ENCODE data around the gene UBR1. TPM values are rescaled to one million over a fixed set of nuclear protein-coding genes. Genes with fewer than 3 reads are reported as not detected.

UBR1 gene
- polyA plus RNA-seq, 12 donors, result 14.5 to 35.5 (median 23.6) TPM; not detected in 1

- DNase-seq, result no peak
These were observed 5.5 kb upstream of the UBR1 start for GRCh38 chr15:43111354-43111753.

GRCh38 chr15:43107751-43108150 is 1.9 kb upstream of the UBR1 start:
- no peak for DNase-seq

GRCh38 chr15:43106486-43106829 is 620 bp upstream of the UBR1 start:
- no peak for DNase-seq

GRCh38 chr15:43105077-43105736 is 631 bp downstream of the UBR1 start:
- no peak for DNase-seq

- DNase-seq, result no peak
These were observed 1.4 kb downstream of the UBR1 start for GRCh38 chr15:43104426-43104825.

- no peak for DNase-seq
These were observed 1.9 kb downstream of the UBR1 start for GRCh38 chr15:43103907-43104306.

- DNase-seq, result no peak
These were observed 3.7 kb downstream of the UBR1 start for GRCh38 chr15:43102187-43102586.

- no peak for DNase-seq
These were observed 4.9 kb downstream of the UBR1 start for GRCh38 chr15:43100971-43101370.

GRCh38 chr15:43099105-43099845 is 6.6 kb downstream of the UBR1 start:
- no peak for DNase-seq

GRCh38 chr15:43096411-43096810 is 9.4 kb downstream of the UBR1 start:
- no peak for DNase-seq

GRCh38 chr15:43095708-43096347 is 10.0 kb downstream of the UBR1 start:
- DNase-seq, result no peak

GRCh38 chr15:43095243-43095642 is 10.6 kb downstream of the UBR1 start:
- DNase-seq, result no peak

GRCh38 chr15:43094416-43095030 is 11.3 kb downstream of the UBR1 start:
- no peak for DNase-seq

- DNase-seq, result no peak
These were observed 12.8 kb downstream of the UBR1 start for GRCh38 chr15:43093026-43093425.

- DNase-seq, result no peak
These were observed 14.0 kb downstream of the UBR1 start for GRCh38 chr15:43091859-43092258.

GRCh38 chr15:43086551-43086950 is 19.3 kb downstream of the UBR1 start:
- no peak for DNase-seq

- no peak for DNase-seq
These were observed 19.9 kb downstream of the UBR1 start for GRCh38 chr15:43085921-43086320.

- DNase-seq, result no peak
These were observed 23.3 kb downstream of the UBR1 start for GRCh38 chr15:43082509-43082908.

- no peak for DNase-seq
These were observed 24.6 kb downstream of the UBR1 start for GRCh38 chr15:43081283-43081682.

- DNase-seq, result no peak
These were observed 34.4 kb downstream of the UBR1 start for GRCh38 chr15:43071451-43071850.

GRCh38 chr15:43070893-43071292 is 34.9 kb downstream of the UBR1 start:
- no peak for DNase-seq

GRCh38 chr15:43070249-43070648 is 35.6 kb downstream of the UBR1 start:
- no peak for DNase-seq
